CD4-positive, alpha-beta T cell treated with Interleukin-17A for 1 hour (primary cell): ENCODE results near the gene SPOUT1.
"Not testable (repeated sequence)": the region's sequence is repeated elsewhere in the genome, so short reads cannot be mapped to it uniquely, and the experiment has no call there.

Source experiments
- DNase-seq: peaks from one replicate; pipeline ENCODE4 v3.0.0-alpha.2; 2020

Gene SPOUT1

DNA sequence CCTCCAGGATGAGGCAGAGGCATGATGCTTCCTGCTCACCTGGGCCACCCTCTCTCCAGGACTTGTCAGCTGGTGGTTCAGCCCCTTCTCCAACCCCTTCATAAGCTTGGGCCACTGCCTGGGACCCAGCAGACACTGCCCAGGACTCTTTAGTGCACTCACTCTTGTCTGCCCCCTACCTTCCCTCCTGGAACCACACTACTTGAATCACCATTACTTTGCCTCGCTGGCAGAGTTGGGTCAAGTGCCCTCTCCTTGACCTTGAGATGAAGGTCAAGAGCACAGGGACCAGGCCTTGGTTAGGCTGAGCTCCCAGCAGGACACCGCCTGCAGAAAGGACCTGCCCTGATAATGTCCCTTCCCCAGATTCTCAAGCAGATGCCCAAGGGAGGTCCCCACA, 19.8 kb downstream of the SPOUT1 start:
- no peak for DNase-seq

- no peak for DNase-seq
Measured at GRCh38 chr9:128809036-128809599, 20.5 kb downstream of the SPOUT1 start.

- no peak for DNase-seq
Measured at GRCh38 chr9:128808543-128808942, 21.1 kb downstream of the SPOUT1 start.

DNA sequence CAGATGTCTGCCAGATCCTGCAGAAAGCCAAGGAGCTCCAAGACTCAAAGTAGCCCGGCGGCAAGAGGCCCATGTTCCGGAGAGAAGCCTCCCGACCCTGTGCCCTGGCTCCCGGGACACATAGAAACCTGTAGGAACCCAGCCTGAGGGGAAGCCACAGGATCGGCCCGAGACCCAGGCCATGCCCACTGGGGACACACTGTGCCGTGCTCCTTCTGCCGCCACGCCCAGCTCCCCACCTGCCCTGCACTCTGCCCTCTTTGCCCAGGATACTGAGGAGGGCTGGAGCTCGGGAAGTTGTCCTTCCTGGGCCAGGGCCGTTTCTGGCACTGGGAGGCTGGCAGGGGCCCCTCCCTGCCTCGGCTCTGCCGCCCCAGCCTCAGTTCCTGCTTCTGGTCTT, 21.8 kb downstream of the SPOUT1 start:
- no peak for DNase-seq

DNA sequence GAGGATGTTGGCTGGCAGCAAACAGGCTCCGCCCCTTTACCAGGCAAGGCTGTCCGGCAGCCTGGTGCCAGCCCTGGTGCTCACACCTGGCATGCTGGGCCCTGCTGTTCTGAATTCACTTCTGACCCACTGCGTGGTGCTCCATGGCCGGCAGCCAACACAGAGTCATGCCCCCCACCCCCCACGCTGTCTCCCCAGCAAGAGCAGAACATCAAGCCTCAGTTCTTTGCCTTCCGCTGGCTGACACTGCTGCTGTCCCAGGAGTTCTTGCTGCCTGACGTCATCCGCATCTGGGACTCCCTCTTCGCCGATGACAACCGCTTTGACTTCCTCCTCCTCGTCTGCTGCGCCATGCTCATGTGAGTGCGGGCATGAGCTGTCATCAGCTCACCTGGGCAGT, 23.9 kb downstream of the SPOUT1 start:
- no peak for DNase-seq

DNA sequence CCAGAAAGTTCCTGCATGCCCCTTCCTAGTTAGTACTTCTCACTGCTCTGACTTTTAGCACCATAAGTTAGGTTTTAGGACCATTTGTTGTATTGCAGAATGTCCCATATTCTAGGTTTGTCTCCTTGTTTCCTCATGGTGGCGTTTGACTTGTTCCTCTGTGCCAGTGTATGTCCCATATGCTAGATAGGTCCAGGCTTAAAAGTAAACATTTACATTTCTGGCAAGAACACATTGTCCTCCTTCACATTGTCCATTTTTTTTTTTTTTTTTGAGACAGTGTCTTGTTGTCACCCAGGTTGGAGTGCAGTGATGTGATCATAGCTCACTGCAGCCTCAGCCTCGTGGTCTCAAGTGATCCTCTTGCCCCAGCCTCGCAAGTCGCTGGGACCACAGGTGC, 27.1 kb downstream of the SPOUT1 start:
- no peak for DNase-seq

- DNase-seq: no peak
Measured at GRCh38 chr9:128800061-128800460, 29.5 kb downstream of the SPOUT1 start.

DNA sequence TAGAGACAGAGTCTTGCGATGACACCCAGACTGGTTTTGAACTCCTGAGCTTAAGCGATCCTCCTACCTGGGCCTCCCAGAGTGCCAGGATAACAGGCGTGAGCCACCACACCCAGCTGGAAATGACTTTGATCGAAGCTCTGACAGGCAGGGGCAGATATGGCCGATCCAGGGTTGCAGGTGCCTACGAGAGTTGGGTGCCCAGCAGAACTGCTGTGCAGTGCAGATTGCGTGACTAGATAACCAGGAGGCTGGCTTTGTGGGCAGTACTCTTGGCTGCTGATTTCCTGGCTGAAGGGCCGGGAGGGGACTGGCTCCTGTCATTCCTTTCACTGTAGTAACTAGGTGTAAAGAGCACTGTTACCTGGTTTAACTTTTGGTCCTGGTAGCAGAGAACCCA, 30.7 kb downstream of the SPOUT1 start:
- DNase-seq: no peak

- DNase-seq: not testable (repeated sequence)
Measured at GRCh38 chr9:128794961-128795360, 34.6 kb downstream of the SPOUT1 start.

DNA sequence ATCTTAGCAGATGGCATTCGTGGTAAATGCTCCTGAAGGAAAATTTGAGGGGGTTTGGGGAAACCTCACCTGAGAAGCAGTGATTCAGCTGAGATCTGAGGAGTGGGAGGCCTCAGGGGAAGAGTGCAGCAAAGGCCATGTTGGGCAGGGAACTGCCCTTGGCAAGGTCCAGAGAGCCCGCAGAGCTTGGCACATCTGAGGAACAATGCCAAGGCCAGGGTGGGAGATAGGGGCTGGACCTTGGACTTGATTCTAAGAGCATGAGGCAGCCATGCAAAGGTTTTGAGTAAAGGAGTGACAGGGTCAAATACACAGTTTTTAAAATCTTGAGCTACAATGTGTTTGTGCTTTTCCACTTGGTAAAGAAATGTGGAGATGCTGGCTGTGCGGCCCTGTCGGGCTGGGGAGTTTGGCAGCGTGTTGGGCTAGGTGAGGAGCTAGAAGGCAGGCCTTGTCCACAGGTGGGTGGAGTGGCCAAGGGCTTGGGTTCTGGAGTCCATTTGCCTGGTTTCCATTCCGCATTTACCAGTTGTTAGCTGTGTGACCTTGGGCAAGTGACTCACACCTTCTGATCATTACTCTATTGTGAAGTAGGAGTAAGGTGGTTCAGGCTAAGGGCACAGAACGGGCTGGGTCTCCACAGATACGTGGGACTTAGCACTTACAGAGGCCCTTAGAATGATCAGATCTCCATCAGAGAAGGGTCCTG, 36.5 kb downstream of the SPOUT1 start:
- DNase-seq: no peak

DNA sequence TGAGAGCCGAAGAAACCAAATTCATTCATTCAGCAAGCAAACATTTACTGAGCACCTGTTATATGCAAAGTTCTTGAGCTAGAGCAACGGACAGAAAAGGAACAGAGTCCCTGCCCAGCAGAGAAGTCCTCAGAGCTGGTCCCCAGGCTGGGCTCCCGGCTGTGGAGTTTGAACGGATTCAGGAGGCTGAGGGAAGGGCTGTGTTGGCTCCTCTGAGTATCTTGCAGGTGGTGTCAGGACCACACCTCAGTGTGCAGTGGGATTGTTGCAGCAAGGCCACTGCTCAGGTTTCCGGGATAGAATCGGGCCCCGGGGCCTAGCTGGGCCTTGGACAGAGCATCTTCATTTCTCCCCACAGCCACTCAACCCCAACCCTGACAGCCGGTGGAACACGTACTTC, 37.5 kb downstream of the SPOUT1 start:
- DNase-seq: no peak

DNA sequence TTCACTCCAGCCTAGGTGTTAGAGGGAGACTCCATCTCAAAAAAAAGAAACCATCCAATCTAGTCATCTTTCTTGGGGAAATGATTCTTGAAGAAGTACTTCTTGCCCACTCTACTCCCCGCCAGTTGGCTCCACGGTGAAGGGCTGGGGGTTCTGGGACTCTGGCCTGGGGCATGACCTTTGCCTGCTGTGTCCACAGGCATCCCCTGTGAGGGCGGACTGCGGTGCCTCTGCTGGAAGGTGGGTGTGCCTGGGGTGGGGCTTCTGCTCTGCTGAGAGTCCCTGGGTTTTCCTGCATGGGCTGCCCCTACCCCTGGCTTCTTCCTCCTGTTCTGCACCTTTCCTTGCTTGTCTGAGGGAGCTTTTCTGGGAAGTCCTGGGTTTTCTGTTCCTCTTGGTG, 39.1 kb downstream of the SPOUT1 start:
- DNase-seq: no peak

- no peak for DNase-seq
Measured at GRCh38 chr9:128788445-128788844, 41.1 kb downstream of the SPOUT1 start.

DNA sequence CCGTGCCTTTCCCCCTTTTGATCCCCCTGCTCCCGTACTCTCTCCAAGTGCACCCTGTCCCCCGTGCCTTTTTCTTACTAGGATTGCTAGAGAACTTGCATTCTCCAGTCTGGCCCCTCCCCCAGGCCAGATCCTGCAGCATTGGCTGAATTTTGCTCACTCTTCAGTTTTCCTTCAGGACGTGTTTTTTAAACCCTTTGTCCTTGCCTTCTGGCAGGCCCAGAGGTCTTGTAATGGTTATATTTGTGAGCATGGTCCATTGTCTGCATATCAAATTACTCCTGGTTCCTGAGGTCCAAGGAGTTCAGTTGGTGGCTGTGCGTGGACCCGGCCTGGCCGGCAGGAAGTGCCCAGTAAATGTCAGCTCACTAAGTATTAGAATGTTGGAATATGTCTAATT, 41.9 kb downstream of the SPOUT1 start:
- no peak for DNase-seq

DNA sequence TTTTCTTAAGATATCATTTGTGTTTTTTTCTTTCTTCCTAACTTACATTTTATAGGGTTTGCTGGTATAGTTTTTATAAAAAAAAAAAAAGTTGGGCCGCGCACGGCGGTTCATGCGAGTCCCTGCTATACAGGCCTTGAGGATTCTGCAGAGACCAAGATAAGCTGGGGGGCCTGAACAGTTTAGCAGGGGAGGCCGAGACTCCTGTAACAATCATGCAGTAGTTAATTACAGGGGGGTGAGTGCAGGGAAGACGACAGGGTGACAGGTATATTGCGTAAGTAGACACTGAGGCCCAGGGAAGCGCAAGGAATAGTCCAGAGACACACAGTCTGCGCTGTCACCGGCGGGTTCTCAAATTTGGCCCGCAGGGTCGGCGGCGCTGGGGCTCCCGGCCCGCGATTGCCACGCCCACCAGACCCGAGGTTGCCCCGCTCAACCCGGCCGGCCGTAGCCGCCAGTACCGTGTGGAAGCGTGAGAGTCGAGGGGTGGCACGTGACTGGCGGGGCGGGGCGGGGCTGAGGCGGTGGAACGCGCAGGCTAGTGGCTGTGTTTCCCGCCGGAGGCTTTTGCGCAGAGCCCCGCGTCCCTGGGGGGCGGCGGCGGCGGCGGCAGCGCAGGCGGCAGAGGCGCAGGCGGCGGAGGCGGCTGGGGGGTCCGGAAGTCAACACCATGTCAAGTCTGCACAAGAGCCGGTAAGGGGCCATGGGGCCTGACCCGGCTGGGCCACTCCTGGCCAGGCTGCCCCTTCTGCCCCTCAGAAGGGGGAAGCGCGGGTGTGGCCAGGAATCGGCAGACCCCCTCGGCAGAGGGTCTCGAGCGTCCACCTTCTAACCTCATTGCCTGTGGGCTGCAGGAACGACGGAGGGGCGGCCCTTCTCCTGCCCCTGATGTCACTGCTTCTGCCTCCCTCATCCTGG, 42.7 kb downstream of the SPOUT1 start, which contains the start of gene TBC1D13:
TSS of gene TBC1D13 (plus strand) at position 573 of the 921 bp plus-strand sequence. CDS start at position 674, 101 bp downstream.
- peak; percentile 92 for DNase-seq

GRCh38 chr9:128785427-128785826, 44.2 kb downstream of the SPOUT1 start:
- DNase-seq: no peak

DNA sequence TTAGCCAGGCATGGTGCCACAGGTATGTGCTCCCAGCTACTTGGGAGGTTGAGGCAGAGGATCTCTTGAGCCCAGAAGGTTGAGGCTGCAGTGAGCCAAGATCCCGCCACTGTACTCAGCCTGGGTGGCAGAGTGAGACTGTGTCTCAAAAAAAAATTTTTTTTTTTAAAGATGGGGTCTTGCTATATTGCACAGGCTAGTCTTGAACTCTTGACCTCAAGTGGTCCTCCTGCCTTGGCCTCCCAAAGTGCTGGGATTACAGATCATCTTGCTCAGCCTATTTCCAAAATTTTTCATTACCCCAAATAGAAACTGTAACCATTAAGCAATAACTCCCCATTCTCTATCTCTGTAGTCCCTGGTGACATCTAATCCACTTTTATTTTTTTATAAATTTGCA, 46.9 kb downstream of the SPOUT1 start:
- no peak for DNase-seq

DNA sequence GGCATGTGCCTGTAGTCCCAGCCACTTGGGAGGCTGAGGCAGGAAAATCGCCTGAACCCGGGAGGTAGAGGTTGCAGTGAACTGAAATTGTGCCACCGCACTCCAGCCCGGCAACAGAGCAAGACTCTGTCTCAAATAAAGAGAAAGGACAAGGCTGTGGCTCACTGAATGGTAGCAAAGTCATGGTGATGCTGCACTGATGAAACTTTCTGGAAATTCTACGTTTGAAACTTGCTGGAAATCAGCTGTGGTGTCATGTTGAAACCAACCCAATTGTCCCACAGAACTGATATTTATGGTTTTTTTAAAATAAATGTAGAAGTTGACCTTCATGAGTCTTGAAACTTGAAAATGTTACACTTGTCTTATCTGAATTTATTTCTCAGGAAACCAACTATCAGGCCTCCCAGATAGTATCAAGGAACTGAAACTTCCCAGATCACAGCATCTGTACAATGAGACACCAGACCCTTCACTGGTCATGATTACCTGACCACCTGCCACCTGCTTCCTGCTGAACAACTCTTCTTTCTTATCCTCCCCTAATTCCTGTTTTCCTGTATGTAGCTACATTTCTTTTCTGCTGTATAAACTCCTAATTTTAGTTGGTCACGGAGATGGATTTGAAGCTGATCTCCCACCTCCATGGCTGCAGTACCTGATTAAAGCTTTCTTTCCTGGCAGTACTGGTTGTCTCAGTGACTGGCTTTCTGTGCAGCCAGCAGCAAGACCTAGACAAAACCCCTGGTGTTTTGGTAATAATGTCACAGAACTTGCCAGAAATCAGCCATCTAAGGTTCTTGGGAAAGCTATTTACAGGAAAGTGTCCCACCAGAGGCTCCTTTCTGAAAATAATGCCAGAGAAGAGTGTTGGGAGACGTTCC, 48.2 kb downstream of the SPOUT1 start:
- no peak for DNase-seq

DNA sequence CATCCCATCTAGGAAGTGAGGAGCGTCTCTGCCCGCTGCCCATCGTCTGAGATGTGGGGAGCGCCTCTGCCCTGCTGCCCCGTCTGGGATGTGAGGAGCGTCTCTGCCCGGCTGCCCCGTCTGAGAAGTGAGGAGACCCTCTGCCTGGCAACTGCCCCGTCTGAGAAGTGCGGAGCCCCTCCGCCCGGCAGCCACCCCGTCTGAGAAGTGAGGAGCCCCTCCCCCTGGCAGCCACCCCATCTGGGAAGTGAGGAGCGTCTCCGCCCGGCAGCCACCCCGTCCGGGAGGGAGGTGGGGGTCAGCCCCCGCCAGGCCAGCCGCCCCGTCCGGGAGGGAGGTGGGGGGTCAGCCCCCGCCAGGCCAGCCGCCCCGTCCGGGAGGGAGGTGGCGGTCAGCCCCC, 49.5 kb downstream of the SPOUT1 start:
- not testable (repeated sequence) for DNase-seq

DNA sequence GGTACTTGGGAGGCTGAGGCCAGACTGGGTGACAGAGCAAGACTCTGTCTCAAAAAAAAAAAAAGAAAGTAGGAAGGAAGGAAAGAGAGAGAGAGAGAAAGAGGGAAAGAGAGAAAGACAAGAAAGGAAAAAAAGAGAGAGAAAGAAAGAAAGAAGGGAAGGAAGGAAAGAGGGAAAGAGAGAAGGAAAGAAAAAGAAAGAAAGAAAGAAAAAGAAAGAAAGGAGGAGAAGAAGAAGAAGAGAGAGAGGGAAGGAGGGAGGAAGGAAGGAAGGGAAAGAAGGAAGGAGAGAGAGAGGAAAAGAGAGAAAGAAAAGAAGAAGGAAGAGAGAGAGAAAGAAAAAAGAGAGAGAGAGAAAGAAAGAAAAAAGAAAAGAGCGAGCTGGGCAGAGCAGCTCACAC, 54.8 kb downstream of the SPOUT1 start:
- DNase-seq: no peak

DNA sequence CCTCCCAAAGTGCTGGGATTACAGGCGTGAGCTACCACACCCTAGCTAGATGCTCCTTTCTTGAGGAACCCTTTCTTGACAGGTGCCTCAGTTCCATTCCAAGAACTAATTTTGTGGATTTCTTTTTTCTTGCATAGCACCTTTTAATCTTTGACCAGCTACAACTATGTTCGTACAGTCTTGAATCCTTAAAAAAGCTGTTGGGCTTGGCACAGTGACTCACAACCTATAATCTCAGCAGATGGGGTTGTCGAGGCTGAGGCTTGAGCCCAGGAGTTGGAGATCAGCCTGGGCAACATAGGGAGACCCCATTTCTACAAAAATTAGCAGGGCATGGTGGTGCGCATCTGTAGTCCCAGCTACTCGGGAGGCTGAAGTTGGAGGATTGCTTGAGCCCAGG, 56.5 kb downstream of the SPOUT1 start:
- no peak for DNase-seq

DNA sequence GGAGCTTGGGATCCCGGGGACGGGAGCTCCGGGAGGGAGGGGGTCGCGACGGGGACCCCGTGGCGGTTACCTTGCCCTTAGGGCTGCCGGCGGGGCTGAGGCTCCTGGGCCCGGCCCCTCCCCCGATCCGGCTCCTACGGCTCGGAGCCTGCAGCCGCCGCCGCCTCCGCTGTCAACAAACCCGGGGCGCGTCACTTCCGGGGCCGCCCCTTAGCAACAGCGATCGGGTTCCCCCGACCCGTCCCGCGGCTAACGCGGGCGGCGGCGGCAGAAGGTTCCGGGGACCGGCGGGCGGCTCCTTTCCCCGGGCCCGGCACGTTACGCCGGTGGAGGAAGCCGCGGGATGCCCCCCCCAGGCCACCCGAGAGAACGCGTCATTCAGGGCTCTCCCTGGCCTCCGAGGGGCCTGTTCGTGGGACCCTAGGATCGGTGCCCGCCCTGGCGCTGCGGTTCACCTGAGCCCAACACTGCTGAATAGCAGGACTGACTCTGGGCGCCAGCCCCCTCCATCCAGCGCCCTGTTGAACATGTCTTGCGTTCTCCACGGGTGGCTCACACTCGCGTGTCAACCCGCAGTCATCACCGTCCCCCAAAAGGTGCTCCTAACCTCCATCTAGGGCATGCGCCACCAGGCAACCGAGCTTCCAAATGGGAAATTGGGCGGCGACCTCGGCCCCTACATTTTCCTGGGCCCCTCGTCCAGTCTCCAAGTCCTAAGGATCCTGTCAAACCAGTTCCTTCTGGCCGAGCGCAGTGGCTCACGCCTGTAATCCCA, 57.7 kb downstream of the SPOUT1 start, which contains the start of gene ZER1:
TSS of gene ZER1 (minus strand) at position 183 of the 775 bp plus-strand sequence. CDS start 16,362 bp downstream, outside the sequence.
- DNase-seq: peak; percentile 93
